CD4-positive, CD25-positive, alpha-beta regulatory T cell (primary cell): ENCODE measurements around the gene DLG1. TPM values are rescaled to one million over a fixed set of nuclear protein-coding genes. Genes with fewer than 3 reads are reported as not detected.

ENCODE experiments used
- ATAC-seq, 2 donors: fragments of 150-1000 bp; cut with Tn5 transposase; one replicate each; pipeline ENCODE4 v1.10.0; 2021; ENCODE audit warnings: low read depth in 2 of 2, moderate number of reproducible peaks in 2 of 2, moderate library complexity in 1 of 2
- DNase-seq, 3 donors: peaks; one replicate each; pipeline versions ENCODE4 v3.0.0 to v3.0.0-alpha.2; 2012 to 2022; ENCODE audit warnings: mixed read lengths in 1 of 3
- H3K27ac ChIP-seq: one replicate; pipeline ENCODE4 v1.7.0; 2013; ENCODE audit warnings: mild to moderate bottlenecking, low read length; ENCODE audit not compliant: insufficient read depth, poor library complexity, severe bottlenecking
- H3K27me3 ChIP-seq: one replicate; pipeline ENCODE4 v1.7.0; 2013; ENCODE audit warnings: low read length; ENCODE audit not compliant: control insufficient read depth, insufficient read depth
- H3K36me3 ChIP-seq: one replicate; pipeline ENCODE4 v1.7.0; 2013; ENCODE audit warnings: mild to moderate bottlenecking, low read length, moderate library complexity; ENCODE audit not compliant: control insufficient read depth, insufficient read depth
- H3K4me1 ChIP-seq: 2 replicates; pipeline ENCODE4 v1.7.0; 2013; ENCODE audit warnings: mild to moderate bottlenecking, low read length; ENCODE audit not compliant: insufficient read depth, control insufficient read depth, poor library complexity, severe bottlenecking
- H3K4me3 ChIP-seq: one replicate; pipeline ENCODE4 v1.7.0; 2013; ENCODE audit warnings: low read depth, mild to moderate bottlenecking, low read length, moderate library complexity
- H3K9me3 ChIP-seq, 2 experiments: 1 replicate in 1 of 2; 2 replicates in 1 of 2; pipeline ENCODE4 v1.7.0; 2013; ENCODE audit warnings: low read length in 2 of 2, mild to moderate bottlenecking in 1 of 2, moderate library complexity in 1 of 2; ENCODE audit not compliant: control insufficient read depth in 2 of 2
- H3K27ac Mint-ChIP-seq, 3 donors: one replicate each; pipeline ENCODE4 v1.8.0; 2020 to 2022; ENCODE audit warnings: mild to moderate bottlenecking in 3 of 3, mixed read lengths in 3 of 3, moderate library complexity in 2 of 3
- H3K27me3 Mint-ChIP-seq: one replicate; pipeline ENCODE4 v1.8.0; 2022; ENCODE audit warnings: mild to moderate bottlenecking, mixed read lengths
- H3K36me3 Mint-ChIP-seq: one replicate; pipeline ENCODE4 v1.8.0; 2020; ENCODE audit warnings: mixed read lengths
- H3K4me1 Mint-ChIP-seq, 4 donors: one replicate each; pipeline ENCODE4 v1.8.0; 2020 to 2022; ENCODE audit warnings: mixed read lengths in 4 of 4, mild to moderate bottlenecking in 1 of 4
- H3K4me3 Mint-ChIP-seq, 4 donors: one replicate each; pipeline ENCODE4 v1.8.0; 2020 to 2022; ENCODE audit warnings: mild to moderate bottlenecking in 4 of 4, mixed read lengths in 4 of 4, moderate library complexity in 3 of 4
- H3K9me3 Mint-ChIP-seq, 7 donors: one replicate each; pipeline ENCODE4 v1.8.0; 2020 to 2022; ENCODE audit warnings: mixed read lengths in 7 of 7, mild to moderate bottlenecking in 3 of 7, moderate library complexity in 2 of 7
- polyA plus RNA-seq, 4 donors: library from polyadenylated mRNA; unstranded; fragments of 300-500 nt; fragmentation: Illumina TruSeq; gene quantifications; one replicate each; pipeline ENCODE4 v1.2.3, GENCODE V29; 2021
- total RNA-seq: library from RNA; stranded (reverse); gene quantifications from one replicate; pipeline ENCODE4 v1.2.3, GENCODE V29; 2022

The DLG1 gene
- total and polyA plus RNA-seq, 5 donors from 2014 or later = 25.2 to 106 (median 30.5) TPM

DNA sequence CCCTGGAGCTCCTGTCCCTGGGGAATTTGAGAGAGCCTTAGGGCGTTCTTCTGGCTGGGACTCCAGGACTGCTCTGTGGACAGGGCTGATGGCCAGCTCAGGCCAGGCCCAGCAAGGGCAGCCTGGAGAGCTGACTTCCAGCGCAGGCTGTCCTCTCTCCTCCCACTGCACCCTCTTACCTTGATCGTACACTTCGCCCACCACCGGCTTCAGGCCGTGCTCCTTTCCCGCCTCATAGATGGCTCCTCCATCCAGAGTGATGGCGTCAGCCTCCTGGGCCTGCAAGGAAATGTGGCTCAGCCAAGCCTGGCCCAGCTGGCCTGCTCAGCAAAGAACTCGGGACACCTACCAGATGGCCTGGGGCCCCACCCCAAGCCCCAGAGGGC, 271.9 kb downstream of the DLG1 start:
- peak overlapping the region in 1 of 4 donors; percentile 27 for H3K4me3 Mint-ChIP-seq
- DNase-seq (no peak), ATAC-seq (no peak)
- no peaks in the 10 kb centered on the region for H3K36me3 Mint-ChIP-seq
- H3K27me3 Mint-ChIP-seq = peaks cover 24% of the 10 kb centered on the region
- H3K27ac Mint-ChIP-seq = no peak overlapping the region
- peaks cover 17% of the 10 kb centered on the region for H3K4me1 ChIP-seq
- no peaks in the 10 kb centered on the region for H3K9me3 ChIP-seq
- H3K27me3 ChIP-seq = no peaks in the 10 kb centered on the region
- peaks cover 0 to 22% (median 7%) of the 10 kb centered on the region in 4 donors for H3K4me1 Mint-ChIP-seq
- no peaks in the 10 kb centered on the region for H3K9me3 Mint-ChIP-seq
- no peak overlapping the region for H3K27ac ChIP-seq
- no peaks in the 10 kb centered on the region for H3K36me3 ChIP-seq
- no peak overlapping the region for H3K4me3 ChIP-seq

DNA sequence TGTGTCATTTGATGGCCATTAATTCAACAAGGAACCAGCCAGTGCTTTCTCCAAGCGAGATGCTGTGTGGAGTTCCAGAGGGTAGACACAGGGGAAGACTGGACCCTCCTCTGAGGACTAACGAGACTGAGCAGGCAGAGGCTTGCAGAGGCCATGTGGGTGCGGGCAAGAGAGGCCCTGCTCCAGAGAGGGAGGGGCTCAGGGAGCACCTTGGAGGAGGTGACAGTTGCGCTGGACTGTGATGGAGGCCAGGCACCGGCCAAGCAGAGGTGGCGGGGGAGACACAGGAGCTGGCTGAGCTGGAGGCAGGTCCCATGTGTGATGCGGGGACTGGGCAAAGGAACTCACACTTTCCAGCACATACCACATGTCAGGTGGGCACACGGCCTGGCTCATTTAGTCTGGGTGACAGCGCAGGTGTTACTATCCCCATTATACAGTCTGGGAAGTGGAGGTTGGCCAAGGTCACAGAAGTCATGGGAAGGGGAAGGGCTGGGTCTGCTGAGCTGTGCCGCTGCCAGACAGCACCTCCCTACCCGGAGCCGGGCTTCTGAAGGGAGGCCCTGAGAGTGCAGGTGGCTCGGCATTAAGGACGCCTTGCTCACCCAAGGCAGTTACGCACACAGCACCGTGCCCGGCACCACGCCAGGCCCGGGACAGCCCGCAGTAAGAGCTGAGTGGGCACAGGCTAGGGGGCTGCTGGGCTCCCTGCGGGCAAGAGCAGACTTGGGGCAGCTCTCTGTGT, 272.5 kb downstream of the DLG1 start:
- Histone ChIP-seq H3K27ac (no peak overlapping the region), H3K36me3 (no peaks in the 10 kb centered on the region), H3K9me3 (no peaks in the 10 kb centered on the region), H3K27me3 (no peaks in the 10 kb centered on the region), H3K4me3 (no peak overlapping the region), H3K4me1 (peaks cover 17% of the 10 kb centered on the region)
- no peak for ATAC-seq
- H3K4me3 Mint-ChIP-seq = peak overlapping the region in 2 of 4 donors; percentile 10 to 27
- no peaks in the 10 kb centered on the region for H3K36me3 Mint-ChIP-seq
- peaks cover 24% of the 10 kb centered on the region for H3K27me3 Mint-ChIP-seq
- no peaks in the 10 kb centered on the region for H3K9me3 Mint-ChIP-seq
- peaks cover 0 to 20% (median 7%) of the 10 kb centered on the region in 4 donors for H3K4me1 Mint-ChIP-seq
- DNase-seq = no peak
- no peak overlapping the region for H3K27ac Mint-ChIP-seq

DNA sequence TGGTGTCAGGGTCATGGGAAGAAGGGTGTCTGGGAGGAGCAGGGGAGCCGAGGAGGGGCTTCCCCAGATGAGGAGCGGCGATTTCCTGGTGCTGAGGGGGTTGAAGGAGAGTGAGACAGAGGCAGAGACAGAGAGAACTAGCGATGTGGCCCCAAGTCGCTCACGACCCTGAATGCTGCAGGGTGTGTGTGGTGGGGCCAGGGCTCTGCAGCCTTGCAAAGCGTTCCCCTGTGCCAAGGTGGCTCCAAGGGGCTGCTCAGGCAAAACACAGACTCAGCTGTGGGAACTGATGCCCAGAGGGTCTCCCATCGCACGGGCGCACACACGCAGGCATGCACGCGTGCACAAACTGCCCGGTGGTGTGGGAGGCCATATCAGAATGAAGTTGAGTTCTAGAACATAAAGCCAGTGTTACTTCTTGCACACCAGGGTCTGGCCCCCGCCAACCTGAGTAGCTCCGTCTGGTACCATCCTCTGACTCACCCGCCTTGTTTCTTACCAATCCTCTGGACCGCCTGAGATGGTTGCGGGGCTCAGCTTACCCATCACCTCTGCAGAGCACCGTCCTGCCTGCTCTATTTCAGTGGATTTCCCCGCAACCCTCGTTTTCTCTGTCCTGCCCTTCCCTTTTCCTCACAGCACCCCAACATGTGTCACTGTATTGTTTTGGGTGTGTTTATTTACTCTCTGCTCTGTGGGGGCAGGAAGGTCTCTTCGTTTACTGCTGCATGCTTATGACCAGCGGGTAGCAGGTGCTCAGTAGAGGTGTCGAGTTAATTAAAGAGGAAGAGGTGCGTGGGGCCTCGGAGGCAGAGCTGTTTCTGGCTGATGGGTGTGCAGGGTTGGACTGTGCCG, 273.3 kb downstream of the DLG1 start:
- Histone ChIP-seq H3K36me3 (no peaks in the 10 kb centered on the region), H3K9me3 (no peaks in the 10 kb centered on the region), H3K4me3 (no peak overlapping the region), H3K27me3 (no peaks in the 10 kb centered on the region), H3K27ac (no peak overlapping the region), H3K4me1 (peaks cover 17% of the 10 kb centered on the region)
- H3K4me1 Mint-ChIP-seq = peaks cover 0 to 20% (median 7%) of the 10 kb centered on the region in 4 donors
- no peak overlapping the region for H3K27ac Mint-ChIP-seq
- H3K4me3 Mint-ChIP-seq = peak overlapping the region in 2 of 4 donors; percentile 27 to 47
- ATAC-seq (no peak), DNase-seq (no peak)
- H3K27me3 Mint-ChIP-seq = peaks cover 24% of the 10 kb centered on the region
- H3K9me3 Mint-ChIP-seq = no peaks in the 10 kb centered on the region
- no peaks in the 10 kb centered on the region for H3K36me3 Mint-ChIP-seq

DNA sequence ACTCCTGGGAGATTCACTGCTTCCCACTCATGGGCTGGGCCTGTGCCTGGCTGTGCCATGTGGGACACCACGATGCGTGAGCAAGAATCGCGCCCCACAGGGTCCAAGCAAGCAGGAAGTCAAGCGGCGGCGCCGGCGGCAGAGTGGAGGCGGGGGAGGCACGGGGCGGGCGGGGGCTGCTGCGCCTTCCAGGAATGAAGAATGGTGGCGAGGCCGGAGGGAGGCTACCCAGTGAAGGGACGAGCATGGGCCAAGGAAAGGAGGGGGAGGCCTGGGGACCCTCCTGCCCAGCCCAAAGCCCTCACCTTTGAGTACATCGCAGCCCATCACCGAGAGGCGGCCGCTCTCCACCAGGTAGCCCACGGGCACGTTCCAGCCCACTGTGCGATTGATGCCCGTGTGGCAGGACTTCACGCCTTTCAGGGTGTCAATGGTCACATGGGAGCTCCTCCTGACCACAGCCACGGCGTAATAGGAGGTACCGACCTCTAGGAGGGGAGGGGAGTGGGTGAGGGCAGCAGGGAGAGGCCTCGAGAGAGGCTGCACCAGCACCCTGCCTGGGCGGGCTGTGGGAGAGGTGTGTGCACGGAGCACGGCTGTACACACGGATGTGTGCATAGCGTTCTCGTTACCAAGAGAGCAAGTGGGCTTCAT, 274.3 kb downstream of the DLG1 start:
- Mint-ChIP-seq H3K27ac (no peak overlapping the region), H3K4me1 (peaks cover 0 to 15% (median 7%) of the 10 kb centered on the region in 4 donors), H3K36me3 (no peaks in the 10 kb centered on the region), H3K4me3 (peak overlapping the region in 2 of 4 donors; percentile 47 to 50), H3K9me3 (no peaks in the 10 kb centered on the region), H3K27me3 (peaks cover 33% of the 10 kb centered on the region)
- Histone ChIP-seq H3K36me3 (no peaks in the 10 kb centered on the region), H3K27me3 (no peaks in the 10 kb centered on the region), H3K27ac (no peak overlapping the region), H3K4me1 (peaks cover 8% of the 10 kb centered on the region), H3K9me3 (no peaks in the 10 kb centered on the region), H3K4me3 (no peak overlapping the region)
- DNase-seq = no peak
- ATAC-seq = no peak

DNA sequence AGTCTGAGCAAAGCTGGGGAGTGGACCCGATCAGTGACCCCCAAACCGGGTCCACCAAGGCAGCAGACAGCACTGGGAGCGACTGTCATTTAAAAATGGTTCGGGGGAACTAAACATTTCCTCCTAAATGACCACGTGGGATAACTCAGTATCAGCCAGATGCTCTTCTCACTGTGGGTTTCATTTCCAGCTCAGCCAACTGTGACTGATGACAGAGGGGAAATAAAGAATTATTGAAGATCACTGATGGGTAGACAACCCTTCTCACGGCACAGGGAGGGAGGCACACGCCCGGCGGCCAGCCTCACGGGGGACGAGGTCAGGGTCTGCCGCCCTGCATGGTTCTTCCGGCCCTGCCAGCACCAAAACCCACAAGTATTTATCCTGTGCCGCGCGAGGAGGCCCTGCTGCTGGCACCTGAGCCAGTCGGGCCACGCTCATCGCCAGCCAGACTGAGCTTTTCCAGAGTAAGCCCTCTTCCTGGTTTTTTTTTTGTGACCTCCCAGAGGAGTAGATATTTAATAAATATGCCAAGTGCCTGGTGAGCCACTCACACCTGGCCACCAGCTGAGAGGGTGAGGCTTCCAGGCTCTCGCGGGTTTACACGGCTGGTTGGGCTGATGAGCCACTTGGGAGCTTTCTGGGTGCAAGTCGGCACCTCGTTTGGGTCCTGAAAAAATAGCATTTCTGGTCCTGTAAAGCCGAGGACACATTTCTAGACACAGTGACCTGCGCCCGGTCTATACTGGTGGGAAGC, 275.0 kb downstream of the DLG1 start:
- Mint-ChIP-seq H3K4me3 (peak overlapping the region in 2 of 4 donors; percentile 50 to 52), H3K27ac (no peak overlapping the region), H3K36me3 (no peaks in the 10 kb centered on the region), H3K9me3 (no peaks in the 10 kb centered on the region), H3K4me1 (peaks cover 0 to 10% (median 6%) of the 10 kb centered on the region in 4 donors), H3K27me3 (peaks cover 33% of the 10 kb centered on the region)
- Histone ChIP-seq H3K27me3 (no peaks in the 10 kb centered on the region), H3K4me3 (no peak overlapping the region), H3K9me3 (no peaks in the 10 kb centered on the region), H3K4me1 (peaks cover 2% of the 10 kb centered on the region), H3K36me3 (no peaks in the 10 kb centered on the region), H3K27ac (no peak overlapping the region)
- peak in 1 of 3 donors; percentile 26 for DNase-seq
- peak in 1 of 2 donors; percentile 31 for ATAC-seq

DNA sequence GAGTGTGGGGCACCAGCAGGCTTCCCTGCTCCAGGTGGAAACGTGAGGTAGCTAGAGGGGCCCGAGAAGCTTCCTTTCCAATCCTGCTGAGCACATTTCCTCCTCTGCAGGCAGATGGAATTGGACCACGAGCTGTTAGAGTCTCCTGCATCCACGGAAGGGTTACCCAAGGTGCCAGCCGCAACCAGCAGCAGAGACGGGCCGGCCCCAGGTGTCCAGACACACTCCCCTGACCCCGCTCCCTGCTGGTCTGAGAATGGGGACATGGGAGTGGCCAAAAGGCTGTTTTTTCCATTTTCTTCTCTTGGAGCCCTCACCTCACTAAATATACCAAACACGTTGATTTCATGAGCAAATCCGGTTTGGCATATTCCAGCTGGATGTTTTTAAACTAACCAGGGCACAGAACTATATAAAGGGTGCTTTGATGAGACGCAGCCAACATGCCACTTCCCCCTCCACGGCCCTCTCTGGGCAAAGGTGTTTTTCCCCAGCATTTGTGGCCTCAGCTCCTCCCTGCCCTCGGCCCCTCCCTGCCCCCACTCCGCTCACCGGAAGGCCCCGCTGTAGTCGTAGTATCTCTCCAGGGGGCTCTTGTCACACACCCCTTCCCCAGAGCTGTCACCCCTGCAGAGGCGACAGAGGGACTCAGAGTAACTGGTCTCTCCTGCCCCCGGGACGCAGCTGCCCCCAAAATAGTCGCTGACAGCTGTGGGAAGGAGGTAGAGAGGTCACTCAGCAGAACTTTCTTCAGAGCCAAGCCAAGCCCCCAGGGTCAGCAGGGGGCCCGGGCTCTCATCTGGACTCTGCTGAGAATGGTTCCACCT, 275.8 kb downstream of the DLG1 start:
- no peaks in the 10 kb centered on the region for H3K27me3 ChIP-seq
- H3K36me3 ChIP-seq = no peaks in the 10 kb centered on the region
- Mint-ChIP-seq H3K27ac (no peak overlapping the region), H3K27me3 (peaks cover 33% of the 10 kb centered on the region), H3K36me3 (no peaks in the 10 kb centered on the region), H3K9me3 (no peaks in the 10 kb centered on the region), H3K4me1 (peaks cover 0 to 10% (median 6%) of the 10 kb centered on the region in 4 donors), H3K4me3 (peak overlapping the region in 1 of 4 donors; percentile 52)
- H3K4me3 ChIP-seq = no peak overlapping the region
- DNase-seq (no peak), ATAC-seq (no peak)
- peaks cover 2% of the 10 kb centered on the region for H3K4me1 ChIP-seq
- H3K27ac ChIP-seq = no peak overlapping the region
- H3K9me3 ChIP-seq = no peaks in the 10 kb centered on the region
